Aorta (tissue), 5 donors: ENCODE data around the gene SNIP1. TPM values are rescaled to one million over a fixed set of nuclear protein-coding genes. Genes with fewer than 3 reads are reported as not detected.

Experiments used
- ATAC-seq: fragments of 200-7000 bp; cut with Tn5 transposase; one replicate; pipeline ENCODE4 v1.9.1; 2022; ENCODE audit warnings: moderate library complexity; ENCODE audit not compliant: low FRiP score
- DNase-seq, 2 donors: peaks; one replicate each; pipeline ENCODE4 v3.0.0-alpha.2; 2020
- H3K27ac ChIP-seq, 2 donors: one replicate each; pipeline ENCODE4 v1.5.1; 2013; ENCODE audit warnings: low read length in 2 of 2, mild to moderate bottlenecking in 2 of 2, moderate library complexity in 2 of 2, control low read depth in 1 of 2, inconsistent platforms in 1 of 2, low read depth in 1 of 2
- H3K27me3 ChIP-seq, 2 donors: one replicate each; pipeline ENCODE4 v1.6.1; 2013; ENCODE audit warnings: control low read depth in 1 of 2, low read length in 1 of 2, mild to moderate bottlenecking in 1 of 2, moderate library complexity in 1 of 2; ENCODE audit not compliant: insufficient read depth in 2 of 2, control insufficient read depth in 1 of 2
- H3K36me3 ChIP-seq, 2 donors: one replicate each; pipeline ENCODE4 v1.6.1; 2013; ENCODE audit warnings: control low read depth in 1 of 2, low read length in 1 of 2, mild to moderate bottlenecking in 1 of 2; ENCODE audit not compliant: insufficient read depth in 2 of 2, control insufficient read depth in 1 of 2
- H3K4me1 ChIP-seq, 2 donors: one replicate each; pipeline ENCODE4 v1.6.1; 2013; ENCODE audit warnings: low read length in 2 of 2, control low read depth in 1 of 2, mild to moderate bottlenecking in 1 of 2, moderate library complexity in 1 of 2; ENCODE audit not compliant: insufficient read depth in 2 of 2, control insufficient read depth in 1 of 2
- H3K4me3 ChIP-seq, 2 donors: one replicate each; pipeline ENCODE4 v1.5.1; 2013; ENCODE audit warnings: low read length in 2 of 2, control low read depth in 1 of 2, mild to moderate bottlenecking in 1 of 2
- H3K9me3 ChIP-seq: one replicate; pipeline ENCODE4 v1.6.1; 2013; ENCODE audit warnings: mild to moderate bottlenecking, low read length; ENCODE audit not compliant: control insufficient read depth
- WGBS, 2 donors: extraction: QIAGEN DNeasy Blood & Tissue Kit; methylation state at CpG; one replicate each; pipeline ENCODE4 v1.1.7; 2013; 5-methylcytosine and 5-hydroxymethylcytosine counted together
- intact Hi-C, 2 donors: fragments of 100-400 bp; cut with DNase I; formaldehyde crosslinking; loops; one replicate each; pipeline versions ENCODE4 v1.14.2 to v1.15.0; 2022
- microRNA-seq, 2 donors: library from miRNA; unstranded; fragments of <30 nt; microRNA quantifications; one replicate each; pipeline ENCODE4 v1.2.0, GENCODE V29; 2020
- polyA plus RNA-seq, 2 donors: library from polyadenylated mRNA; stranded (reverse); fragments of 200-250 nt; gene quantifications; one replicate each; pipeline ENCODE4 v1.2.3, GENCODE V29; 2013
- total RNA-seq, 2 donors: library from RNA; stranded (reverse); fragmentation: NEBNext Ultra II Directional; extraction: Animal tissue kit (Norgen Biotek cat#: 25700); gene quantifications; one replicate each; pipeline ENCODE4 v1.2.1, GENCODE V29; 2021
- donor health status: healthy with polysubstance abuse.
- donor health status: Bipolar disorder and iron deficiency.
- donor health status: DM: no; HTN: no; CAD: no.
- donor health status: DM: no; HTN: no; CAD: no.
- donor health status: DM: yes; HTN: yes; CAD: no.

Gene SNIP1
- total and polyA plus RNA-seq, 4 donors = 4.8 to 20.3 (median 11.0) TPM

DNA sequence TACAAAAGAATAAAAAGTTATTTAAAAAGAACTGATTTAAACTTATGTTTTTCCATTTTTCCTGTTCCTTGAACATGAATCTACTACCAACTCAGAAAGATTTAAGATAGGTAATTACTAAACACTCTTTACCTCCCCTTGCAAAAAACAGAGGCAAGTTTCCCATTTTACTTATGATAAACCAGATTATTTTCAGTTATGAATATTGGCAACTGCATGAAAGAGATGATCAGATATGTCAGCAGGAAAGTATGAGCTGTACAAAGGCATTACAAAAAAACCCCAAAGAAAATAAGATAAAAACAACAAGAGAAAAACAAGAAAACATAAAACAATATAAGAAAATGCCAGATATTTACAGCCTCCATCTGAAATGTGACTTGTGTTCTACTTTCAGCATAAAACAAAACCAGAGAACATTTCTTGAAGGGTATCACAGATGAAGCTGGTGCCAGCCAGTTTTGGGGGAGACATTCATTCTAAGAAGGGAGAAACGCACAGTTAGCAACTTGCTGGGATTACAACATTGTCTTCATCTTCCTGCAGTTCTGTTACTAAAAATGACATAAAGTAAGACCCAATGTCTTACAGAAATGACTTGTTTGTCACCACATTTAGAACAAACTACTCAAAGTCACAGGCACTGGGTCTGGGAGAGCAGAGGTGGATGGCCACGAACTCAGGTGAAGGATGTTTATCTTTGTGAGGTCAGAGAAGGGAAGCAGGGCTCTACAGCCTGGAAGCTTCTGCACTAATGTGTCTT is 60.6 kb downstream of the SNIP1 start:
- no peak overlapping the region for H3K27ac ChIP-seq
- H3K4me3 ChIP-seq = no peak overlapping the region
- DNase-seq = no peak
- intact Hi-C loops = no loop called here
- H3K4me1 ChIP-seq = no peaks in the 10 kb centered on the region
- H3K27me3 ChIP-seq = no peaks in the 10 kb centered on the region
- no peaks in the 10 kb centered on the region for H3K9me3 ChIP-seq
- ATAC-seq = no peak
- WGBS, 2 donors = 87 to 90% methylated on average over 2 of the region's 2 CpGs
- H3K36me3 ChIP-seq = peaks cover 3 to 6% of the 10 kb centered on the region in 2 donors

DNA sequence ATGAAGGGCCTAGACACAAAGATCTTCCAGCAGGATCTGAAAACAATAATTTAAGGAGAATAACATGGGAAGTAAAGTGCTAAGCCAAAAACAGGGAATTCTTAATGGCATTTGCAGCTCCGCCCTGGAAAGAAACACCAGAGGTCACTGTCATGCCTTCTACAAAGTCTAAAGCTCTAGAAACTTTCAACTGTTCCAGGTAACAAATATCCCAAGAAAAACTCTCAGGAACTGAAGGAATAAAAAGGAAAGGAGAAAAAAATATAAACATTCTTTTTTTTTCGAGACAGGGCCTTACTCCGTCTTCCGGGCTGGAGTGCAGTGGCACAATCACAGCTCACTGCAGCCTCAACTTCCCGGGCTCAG is 66.5 kb downstream of the SNIP1 start:
- H3K9me3 ChIP-seq = no peaks in the 10 kb centered on the region
- H3K4me1 ChIP-seq = peaks cover 0 to 4% of the 10 kb centered on the region in 2 donors
- peaks cover 2 to 4% of the 10 kb centered on the region in 2 donors for H3K36me3 ChIP-seq
- H3K27me3 ChIP-seq = no peaks in the 10 kb centered on the region
- intact Hi-C loops = loop anchor here (1.0 kb wide), 2 partner anchors 32 to 33 kb away; no protein-coding TSS in a partner anchor
- H3K4me3 ChIP-seq = no peak overlapping the region
- DNase-seq = no peak
- no peak for ATAC-seq
- no peak overlapping the region for H3K27ac ChIP-seq
- 83 to 90% methylated on average over 5 of the region's 5 CpGs for WGBS, 2 donors

DNA sequence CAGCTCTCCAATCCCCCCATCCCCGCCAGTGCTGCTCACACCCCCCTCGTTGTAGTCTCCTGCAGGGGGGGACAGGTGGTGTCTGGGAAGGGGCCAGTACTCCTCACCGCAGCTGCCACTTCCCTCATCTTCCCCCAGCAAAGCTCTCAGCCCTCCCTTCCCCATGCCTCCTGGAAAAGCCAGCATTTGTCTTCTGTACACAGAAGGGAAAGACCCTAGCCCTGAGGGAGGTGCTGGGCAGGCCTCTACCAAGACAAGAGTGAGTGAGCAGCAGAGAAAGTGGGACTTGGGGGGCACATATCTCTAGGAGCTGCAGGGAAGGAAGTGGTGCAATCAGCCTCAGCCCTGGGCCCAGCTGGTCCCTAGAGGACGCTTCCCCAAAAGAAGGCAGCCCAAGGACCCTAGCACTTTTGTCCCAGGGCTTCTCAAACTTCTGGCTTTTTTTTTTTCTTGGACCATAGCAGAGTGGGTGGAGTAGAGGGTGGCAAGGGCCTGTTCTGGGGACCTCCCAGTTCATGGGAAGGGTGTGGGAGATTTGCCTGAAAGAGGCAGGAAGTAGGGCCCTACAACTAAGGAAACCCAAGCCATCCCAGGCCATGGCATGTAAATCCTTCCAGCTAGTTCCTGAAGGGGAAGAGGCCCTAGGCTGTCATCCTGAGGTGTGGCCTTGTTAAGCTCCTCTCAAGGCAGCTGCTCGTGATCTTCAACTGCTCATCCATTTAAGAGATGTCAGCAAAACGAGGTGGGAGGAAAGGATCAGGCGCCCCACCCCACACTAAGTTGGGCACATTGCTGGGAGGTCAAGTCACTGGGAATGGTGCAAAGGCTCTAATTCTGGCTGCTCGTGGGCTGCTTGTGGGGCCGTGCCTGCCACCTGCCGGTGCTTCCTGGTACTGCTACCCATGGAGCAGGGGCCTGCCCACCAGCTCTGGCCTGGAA is 67.1 kb downstream of the SNIP1 start:
- peak; percentile 90 for ATAC-seq
- H3K4me3 ChIP-seq = no peak overlapping the region
- H3K27me3 ChIP-seq = no peaks in the 10 kb centered on the region
- peak overlapping the region in 1 of 2 donors; percentile 9 for H3K27ac ChIP-seq
- 20 to 21% methylated on average over 8 to 10 of the region's 10 CpGs for WGBS, 2 donors
- peaks cover 2 to 4% of the 10 kb centered on the region in 2 donors for H3K36me3 ChIP-seq
- peaks cover 0 to 4% of the 10 kb centered on the region in 2 donors for H3K4me1 ChIP-seq
- intact Hi-C loops = loop anchor here (1.0 kb wide), 2 partner anchors 32 to 33 kb away; no protein-coding TSS in a partner anchor
- DNase-seq = peak; percentile 84 to 96
- no peaks in the 10 kb centered on the region for H3K9me3 ChIP-seq

DNA sequence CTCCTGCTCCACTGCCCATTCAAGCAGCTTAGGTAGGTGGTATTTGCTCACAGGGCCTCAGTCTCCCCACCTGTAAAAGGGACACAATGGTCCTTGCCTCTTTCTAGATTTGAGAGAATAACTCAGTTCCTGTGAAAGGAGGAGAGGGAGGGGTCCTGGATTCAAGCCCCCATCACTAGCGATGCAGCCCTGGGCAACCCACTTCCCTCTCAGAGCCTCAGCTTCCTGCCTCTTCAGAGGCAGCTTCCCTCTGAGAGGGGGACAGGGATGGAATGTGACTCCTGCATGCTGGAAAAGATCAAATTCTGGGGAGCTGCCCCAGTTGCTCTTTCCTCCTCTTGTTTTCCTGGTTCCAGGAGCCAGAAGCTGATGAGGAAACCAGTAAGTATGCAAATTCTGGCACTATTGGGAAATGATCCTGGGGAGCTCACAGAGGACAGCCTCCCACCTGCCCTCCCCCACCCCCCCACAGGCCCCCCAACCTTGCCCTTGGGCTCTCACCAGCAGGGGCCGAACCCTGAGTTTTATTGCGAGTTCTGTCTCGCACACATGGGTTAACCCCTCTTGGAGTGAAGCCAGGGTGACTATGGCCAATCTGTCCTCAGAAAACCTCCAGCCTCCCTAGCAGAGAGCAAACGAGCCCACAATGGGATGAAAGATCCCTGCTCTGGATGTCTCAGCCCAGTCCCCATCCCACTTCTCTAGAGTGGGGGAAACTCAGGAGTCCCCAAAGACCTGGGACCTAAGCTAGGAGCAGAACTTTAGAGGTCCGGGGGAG is 68.0 kb downstream of the SNIP1 start:
- ATAC-seq (no peak), DNase-seq (no peak)
- peaks cover 0 to 4% of the 10 kb centered on the region in 2 donors for H3K4me1 ChIP-seq
- H3K27ac ChIP-seq = peak overlapping the region; percentile 58 to 93
- H3K36me3 ChIP-seq = peaks cover 3 to 5% of the 10 kb centered on the region in 2 donors
- 29 to 41% methylated on average over 6 of the region's 6 CpGs for WGBS, 2 donors
- H3K27me3 ChIP-seq = no peaks in the 10 kb centered on the region
- intact Hi-C loops = no loop called here
- H3K9me3 ChIP-seq = no peaks in the 10 kb centered on the region
- no peak overlapping the region for H3K4me3 ChIP-seq

Small RNAs within 50 kb of the gene (microRNA-seq; reads per million reads assigned to microRNA genes)
- gene MIR5581 = 0 to 0.60 reads per million in 2 donors

Other genes starting within 250 kb of the SNIP1 start
- 10 to 100 TPM in 1 of 2 donors, 1 to 10 TPM in 1; 9.0 to 26.5 TPM for gene ZC3H12A, start 79.7 kb downstream of the SNIP1 start, total RNA-seq
- gene ZC3H12A, start 79.7 kb downstream of the SNIP1 start, polyA plus RNA-seq = 10 to 100 TPM in 1 of 2 donors, 1 to 10 TPM in 1; 3.8 to 14.2 TPM
- gene MEAF6, start 39.5 kb downstream of the SNIP1 start, total RNA-seq = 10 to 100 TPM; 42.4 to 50.1 TPM
- 10 to 100 TPM; 50.7 to 54.1 TPM for gene MEAF6, start 39.5 kb downstream of the SNIP1 start, polyA plus RNA-seq
- gene DNALI1, start 2.6 kb upstream of the SNIP1 start, total RNA-seq = 1 to 10 TPM; 5.1 to 6.2 TPM
- 10 to 100 TPM in 1 of 2 donors, 1 to 10 TPM in 1; 6.9 to 21.2 TPM for gene DNALI1, start 2.6 kb upstream of the SNIP1 start, polyA plus RNA-seq
- 10 to 100 TPM; 33.9 to 43.4 TPM for gene GNL2, start 41.6 kb upstream of the SNIP1 start, total RNA-seq
- gene GNL2, start 41.6 kb upstream of the SNIP1 start, polyA plus RNA-seq = 10 to 100 TPM; 38.3 to 47.4 TPM
- 1 to 10 TPM in 1 of 2 donors, not detected in 1; 1.2 TPM for gene RSPO1, start 80.6 kb upstream of the SNIP1 start, total RNA-seq
- under 1 TPM in 1 of 2 donors, not detected in 1; 0.63 TPM for gene RSPO1, start 80.6 kb upstream of the SNIP1 start, polyA plus RNA-seq
- 1 to 10 TPM in 1 of 2 donors, under 1 TPM in 1; 0.71 to 1.2 TPM for gene CDCA8, start 138.2 kb upstream of the SNIP1 start, total RNA-seq
- under 1 TPM; 0.56 to 0.88 TPM for gene CDCA8, start 138.2 kb upstream of the SNIP1 start, polyA plus RNA-seq
- under 1 TPM in 1 of 2 donors, not detected in 1; 0.12 TPM for gene EPHA10, start 210.8 kb upstream of the SNIP1 start, total RNA-seq
- under 1 TPM; 0.05 to 0.25 TPM for gene EPHA10, start 210.8 kb upstream of the SNIP1 start, polyA plus RNA-seq
- 1 to 10 TPM; 1.2 to 1.9 TPM for gene MANEAL, start 239.6 kb upstream of the SNIP1 start, total RNA-seq
- gene MANEAL, start 239.6 kb upstream of the SNIP1 start, polyA plus RNA-seq = 1 to 10 TPM in 1 of 2 donors, under 1 TPM in 1; 0.75 to 2.3 TPM